HepG2 (cell line): ENCODE measurements around the gene ACSL1. TPM values are rescaled to one million over a fixed set of nuclear protein-coding genes. Genes with fewer than 3 reads are reported as not detected.
A peak's percentile ranks its signal among the peaks of the same experiment; 100 is the strongest.

ENCODE experiments used
- ERF ChIP-seq: IDR thresholded peaks from 2 replicates; pipeline ENCODE4 v1.6.1; 2018; ENCODE audit warnings: missing biosample characterization, missing genetic modification reagents
- JDP2 ChIP-seq: sonication (generic); formaldehyde crosslinking; IDR thresholded peaks from 2 replicates; pipeline ENCODE4 v1.8.1; 2022; ENCODE audit warnings: missing genetic modification reagents, borderline replicate concordance
- KDM4B ChIP-seq: sonication (generic); formaldehyde crosslinking; IDR thresholded peaks from 2 replicates; pipeline ENCODE4 v1.4.0; 2020; ENCODE audit warnings: missing genetic modification reagents
- MED1 ChIP-seq: sonication (generic); formaldehyde crosslinking; IDR thresholded peaks from 2 replicates; pipeline ENCODE4 v1.4.0; 2020; ENCODE audit warnings: missing genetic modification reagents
- MXD1 ChIP-seq: sonication (generic); formaldehyde crosslinking; IDR thresholded peaks from 2 replicates; pipeline ENCODE4 v1.4.0; 2020; ENCODE audit warnings: mild to moderate bottlenecking, missing genetic modification reagents
- PAF1 ChIP-seq: IDR thresholded peaks from 2 replicates; pipeline ENCODE4 v1.6.1; 2016; ENCODE audit warnings: missing genetic modification reagents, missing compliant biosample characterization
- SMAD3 ChIP-seq: sonication (generic); formaldehyde crosslinking; IDR thresholded peaks from 2 replicates; pipeline ENCODE4 v1.4.0; 2020; ENCODE audit warnings: missing genetic modification reagents
- SMC3 ChIP-seq: IDR thresholded peaks from 2 replicates; pipeline ENCODE4 v1.6.1; 2011; ENCODE audit warnings: low read length, improper control_type of control experiment
- STAG1 ChIP-seq: sonication (generic); formaldehyde crosslinking; IDR thresholded peaks from 2 replicates; pipeline ENCODE4 v1.4.0; 2020; ENCODE audit warnings: missing genetic modification reagents
- ZNF639 ChIP-seq: conservative IDR thresholded peaks from 2 replicates; pipeline ENCODE4 v1.6.1; 2018; ENCODE audit warnings: missing genetic modification reagents
- ZNF800 ChIP-seq: sonication (generic); formaldehyde crosslinking; IDR thresholded peaks from 2 replicates; pipeline ENCODE4 v1.4.0; 2020; ENCODE audit warnings: missing genetic modification reagents
- polyA plus RNA-seq, 8 experiments: library from polyadenylated mRNA; depleted of rRNA in 3 of 8; stranded (reverse) in 7 of 8; unstranded in 1 of 8; fragments of >200 nt; fragmentation: Illumina TruSeq in 4 of 8; extraction: Trizol in 4 of 8; gene quantifications; 2 replicates each; pipeline versions ENCODE4 v1.2.1 to v1.2.3, GENCODE V29; 2011 to 2016; ENCODE audit warnings: low read depth in 4 of 8, missing spikeins in 1 of 8, mixed read lengths in 1 of 8; ENCODE audit not compliant: insufficient read depth in 1 of 8
- total RNA-seq, 5 experiments: library from RNA; depleted of rRNA; stranded (reverse); fragments of >200 nt; fragmentation: Illumina TruSeq; extraction: Trizol; gene quantifications; 2 replicates each; pipeline ENCODE4 v1.2.3, GENCODE V29; 2016; ENCODE audit warnings: low read depth in 1 of 5
- TF ChIP-seq, protein P1 (sequence below): sonication (generic); formaldehyde crosslinking; IDR thresholded peaks from 2 replicates; pipeline ENCODE4 v1.4.0; 2020; ENCODE audit warnings: missing genetic modification reagents, borderline replicate concordance
- TF ChIP-seq, protein P2 (sequence below): sonication (generic); formaldehyde crosslinking; IDR thresholded peaks from 2 replicates; pipeline ENCODE4 v1.4.0; 2020; ENCODE audit warnings: missing genetic modification reagents
- TF ChIP-seq, protein P3 (sequence below): sonication (generic); formaldehyde crosslinking; IDR thresholded peaks from 2 replicates; pipeline ENCODE4 v1.8.0; 2022; ENCODE audit warnings: mild to moderate bottlenecking, missing genetic modification reagents, borderline replicate concordance

Gene ACSL1
- total and polyA plus RNA-seq, 2 of the 13 experiments (the other 11 are each of a cell fraction or from before 2014, with no cell fraction given), result 10.0 to 29.8 TPM

GRCh38 chr4:184838249-184839074 lies 12.7 kb upstream of the ACSL1 start (continued):
- TF ChIP-seq, protein P1, sequence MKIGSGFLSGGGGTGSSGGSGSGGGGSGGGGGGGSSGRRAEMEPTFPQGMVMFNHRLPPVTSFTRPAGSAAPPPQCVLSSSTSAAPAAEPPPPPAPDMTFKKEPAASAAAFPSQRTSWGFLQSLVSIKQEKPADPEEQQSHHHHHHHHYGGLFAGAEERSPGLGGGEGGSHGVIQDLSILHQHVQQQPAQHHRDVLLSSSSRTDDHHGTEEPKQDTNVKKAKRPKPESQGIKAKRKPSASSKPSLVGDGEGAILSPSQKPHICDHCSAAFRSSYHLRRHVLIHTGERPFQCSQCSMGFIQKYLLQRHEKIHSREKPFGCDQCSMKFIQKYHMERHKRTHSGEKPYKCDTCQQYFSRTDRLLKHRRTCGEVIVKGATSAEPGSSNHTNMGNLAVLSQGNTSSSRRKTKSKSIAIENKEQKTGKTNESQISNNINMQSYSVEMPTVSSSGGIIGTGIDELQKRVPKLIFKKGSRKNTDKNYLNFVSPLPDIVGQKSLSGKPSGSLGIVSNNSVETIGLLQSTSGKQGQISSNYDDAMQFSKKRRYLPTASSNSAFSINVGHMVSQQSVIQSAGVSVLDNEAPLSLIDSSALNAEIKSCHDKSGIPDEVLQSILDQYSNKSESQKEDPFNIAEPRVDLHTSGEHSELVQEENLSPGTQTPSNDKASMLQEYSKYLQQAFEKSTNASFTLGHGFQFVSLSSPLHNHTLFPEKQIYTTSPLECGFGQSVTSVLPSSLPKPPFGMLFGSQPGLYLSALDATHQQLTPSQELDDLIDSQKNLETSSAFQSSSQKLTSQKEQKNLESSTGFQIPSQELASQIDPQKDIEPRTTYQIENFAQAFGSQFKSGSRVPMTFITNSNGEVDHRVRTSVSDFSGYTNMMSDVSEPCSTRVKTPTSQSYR (CRISPR knock-in tag), result peak; percentile 17; the same call in 1 of the 2 replicates
- TF ChIP-seq SMC3, result peak; percentile 51; the same call in 1 of the 2 replicates
- TF ChIP-seq KDM4B (CRISPR knock-in tag), result no peak
- TF ChIP-seq ERF (CRISPR knock-in tag), result no peak; the same call in 1 of the 2 replicates
- TF ChIP-seq, protein P2, sequence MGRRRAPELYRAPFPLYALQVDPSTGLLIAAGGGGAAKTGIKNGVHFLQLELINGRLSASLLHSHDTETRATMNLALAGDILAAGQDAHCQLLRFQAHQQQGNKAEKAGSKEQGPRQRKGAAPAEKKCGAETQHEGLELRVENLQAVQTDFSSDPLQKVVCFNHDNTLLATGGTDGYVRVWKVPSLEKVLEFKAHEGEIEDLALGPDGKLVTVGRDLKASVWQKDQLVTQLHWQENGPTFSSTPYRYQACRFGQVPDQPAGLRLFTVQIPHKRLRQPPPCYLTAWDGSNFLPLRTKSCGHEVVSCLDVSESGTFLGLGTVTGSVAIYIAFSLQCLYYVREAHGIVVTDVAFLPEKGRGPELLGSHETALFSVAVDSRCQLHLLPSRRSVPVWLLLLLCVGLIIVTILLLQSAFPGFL (CRISPR knock-in tag), result no peak
- 0 out of 2 replicates have a peak, but pooled peaks have one; percentile 33 for TF ChIP-seq ZNF800 (CRISPR knock-in tag)
- no peak for TF ChIP-seq ZNF639 (CRISPR knock-in tag)
- peak; percentile 88 for TF ChIP-seq SMAD3
- no peak for TF ChIP-seq JDP2
- TF ChIP-seq, protein P3, sequence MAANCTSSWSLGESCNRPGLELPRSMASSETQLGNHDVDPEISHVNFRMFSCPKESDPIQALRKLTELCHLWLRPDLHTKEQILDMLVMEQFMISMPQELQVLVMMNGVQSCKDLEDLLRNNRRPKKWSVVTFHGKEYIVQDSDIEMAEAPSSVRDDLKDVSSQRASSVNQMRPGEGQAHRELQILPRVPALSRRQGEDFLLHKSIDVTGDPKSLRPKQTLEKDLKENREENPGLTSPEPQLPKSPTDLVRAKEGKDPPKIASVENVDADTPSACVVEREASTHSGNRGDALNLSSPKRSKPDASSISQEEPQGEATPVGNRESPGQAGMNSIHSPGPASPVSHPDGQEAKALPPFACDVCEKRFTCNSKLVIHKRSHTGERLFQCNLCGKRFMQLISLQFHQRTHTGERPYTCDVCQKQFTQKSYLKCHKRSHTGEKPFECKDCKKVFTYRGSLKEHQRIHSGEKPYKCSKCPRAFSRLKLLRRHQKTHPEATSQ, result no peak
- no peak for TF ChIP-seq PAF1 (CRISPR knock-in tag)
- no peak for TF ChIP-seq STAG1 (CRISPR knock-in tag)
- TF ChIP-seq MED1, result 0 out of 2 replicates have a peak, but pooled peaks have one; percentile 32
- TF ChIP-seq MXD1 (CRISPR knock-in tag), result no peak
